Measurements from ENCODE around the gene BTNL9.

GRCh38 chr5:181043285-181044092 lies 3.4 kb downstream of the BTNL9 start:
- TF ChIP-seq EZH2 (IDR thresholded peaks at IDR 0.05; ENCODE audit: low read length, unreplicated experiment) (no peak), EZH2phosphoT487 (IDR thresholded peaks at IDR 0.05; ENCODE audit: borderline replicate concordance, low read length) (no peak)

Data from PC-3 (cell line).